Upper lobe of left lung (tissue), 6 donors: ENCODE data around the gene PPP1R3F. TPM values are rescaled to one million over a fixed set of nuclear protein-coding genes. Genes with fewer than 3 reads are reported as not detected.

ENCODE experiments used
- ATAC-seq, 2 donors: fragments of 200-7000 bp; cut with Tn5 transposase; one replicate each; pipeline ENCODE4 v1.9.1; 2022; ENCODE audit warnings: mild to moderate bottlenecking in 2 of 2, moderate library complexity in 2 of 2; ENCODE audit not compliant: low FRiP score in 2 of 2
- DNase-seq, 2 donors: peaks; one replicate each; pipeline ENCODE4 v3.0.0-alpha.2; 2019 to 2020
- H3K27ac ChIP-seq, 4 donors: fragments of 200-600 bp; sonication (generic); one replicate each; pipeline ENCODE4 v1.5.1; 2016 to 2019
- H3K27me3 ChIP-seq, 4 donors: fragments of 200-600 bp; sonication (generic); one replicate each; pipeline ENCODE4 v1.5.1; 2017 to 2019
- H3K36me3 ChIP-seq, 4 donors: fragments of 200-600 bp; sonication (generic); one replicate each; pipeline ENCODE4 v1.5.1; 2016 to 2019
- H3K4me1 ChIP-seq, 4 donors: fragments of 200-600 bp; sonication (generic); one replicate each; pipeline ENCODE4 v1.5.1; 2018 to 2019
- H3K4me3 ChIP-seq, 4 donors: fragments of 200-600 bp; sonication (generic); one replicate each; pipeline ENCODE4 v1.5.1; 2017 to 2019; ENCODE audit warnings: mild to moderate bottlenecking in 2 of 4, moderate library complexity in 1 of 4
- H3K9me3 ChIP-seq, 4 donors: fragments of 200-600 bp; sonication (generic); one replicate each; pipeline ENCODE4 v1.5.1; 2018 to 2019
- EP300 ChIP-seq, 4 donors: sonication (generic); formaldehyde crosslinking; IDR thresholded peaks; one replicate each; pipeline ENCODE4 v1.5.1; 2017; ENCODE audit warnings: antibody characterized with exemption in 4 of 4, control low read depth in 2 of 4
- POLR2A ChIP-seq, 4 donors: fragments of 450-650 bp; IDR thresholded peaks; one replicate each; pipeline ENCODE4 v1.5.1; 2016 to 2017; ENCODE audit warnings: antibody characterized with exemption in 4 of 4, mild to moderate bottlenecking in 2 of 4
- POLR2AphosphoS5 ChIP-seq, 2 donors: sonication (generic); formaldehyde crosslinking; IDR thresholded peaks; one replicate each; pipeline ENCODE4 v1.5.1; 2017; ENCODE audit warnings: antibody characterized with exemption in 2 of 2
- WGBS, 2 donors: methylation state at CpG; one replicate each; pipeline ENCODE4 v1.1.5; 2017 to 2018; 5-methylcytosine and 5-hydroxymethylcytosine counted together
- total RNA-seq, 6 donors: library from RNA; depleted of rRNA in 4 of 6; stranded (reverse); fragments of >200 nt in 4 of 6; gene quantifications; one replicate each; pipeline versions ENCODE4 v1.1.0 to v1.2.1, GENCODE V29; 2016 to 2021
- TF ChIP-seq, protein P1 (sequence below), 6 experiments: fragments of 450-650 bp in 4 of 6; fragments of 200-600 bp in 2 of 6; sonication (generic) in 2 of 6; IDR thresholded peaks; one replicate each; pipeline ENCODE4 v1.5.1; 2016 to 2019; ENCODE audit warnings: antibody characterized with exemption in 6 of 6
- donor health status: DM: no; HTN: no; CAD: no; lungs with moderate emphysema.
- donor health status: DM: no; HTN: yes; CAD: no; lungs with severe emphysema.

Gene PPP1R3F
- total RNA-seq, 6 donors from 2014 or later = 3.3 to 14.9 (median 7.1) TPM

DNA sequence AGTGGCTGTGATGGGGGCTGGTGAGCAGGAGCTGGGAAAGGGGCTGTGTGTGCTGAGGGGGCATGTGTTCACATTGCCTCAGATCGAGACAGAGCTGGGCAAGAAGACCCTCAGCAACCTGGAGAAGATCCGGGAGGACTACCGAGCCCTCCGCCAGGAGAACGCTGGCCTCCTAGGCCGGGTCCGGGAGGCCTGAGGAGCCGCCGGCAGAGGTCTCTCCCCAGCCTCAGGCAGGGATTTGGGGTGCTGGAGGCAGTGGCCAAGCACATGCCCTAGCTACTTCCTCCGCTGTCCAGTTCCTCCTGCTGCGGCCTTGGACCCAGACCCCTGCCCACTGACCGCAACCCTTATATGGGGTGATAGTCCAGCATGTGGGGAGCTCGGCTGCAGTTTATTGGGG lies 19.5 kb upstream of the PPP1R3F start:
- Histone ChIP-seq H3K36me3 (peaks cover 0 to 45% (median 16%) of the 10 kb centered on the region in 4 donors), H3K27me3 (no peaks in the 10 kb centered on the region), H3K4me1 (no peaks in the 10 kb centered on the region), H3K27ac (no peak overlapping the region), H3K9me3 (no peaks in the 10 kb centered on the region), H3K4me3 (no peak overlapping the region)
- no peak for ATAC-seq
- DNase-seq = no peak
- no peak for TF ChIP-seq EP300 (IDR thresholded peaks at IDR 0.05)
- TF ChIP-seq, protein P1, sequence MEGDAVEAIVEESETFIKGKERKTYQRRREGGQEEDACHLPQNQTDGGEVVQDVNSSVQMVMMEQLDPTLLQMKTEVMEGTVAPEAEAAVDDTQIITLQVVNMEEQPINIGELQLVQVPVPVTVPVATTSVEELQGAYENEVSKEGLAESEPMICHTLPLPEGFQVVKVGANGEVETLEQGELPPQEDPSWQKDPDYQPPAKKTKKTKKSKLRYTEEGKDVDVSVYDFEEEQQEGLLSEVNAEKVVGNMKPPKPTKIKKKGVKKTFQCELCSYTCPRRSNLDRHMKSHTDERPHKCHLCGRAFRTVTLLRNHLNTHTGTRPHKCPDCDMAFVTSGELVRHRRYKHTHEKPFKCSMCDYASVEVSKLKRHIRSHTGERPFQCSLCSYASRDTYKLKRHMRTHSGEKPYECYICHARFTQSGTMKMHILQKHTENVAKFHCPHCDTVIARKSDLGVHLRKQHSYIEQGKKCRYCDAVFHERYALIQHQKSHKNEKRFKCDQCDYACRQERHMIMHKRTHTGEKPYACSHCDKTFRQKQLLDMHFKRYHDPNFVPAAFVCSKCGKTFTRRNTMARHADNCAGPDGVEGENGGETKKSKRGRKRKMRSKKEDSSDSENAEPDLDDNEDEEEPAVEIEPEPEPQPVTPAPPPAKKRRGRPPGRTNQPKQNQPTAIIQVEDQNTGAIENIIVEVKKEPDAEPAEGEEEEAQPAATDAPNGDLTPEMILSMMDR (IDR thresholded peaks at IDR 0.05) = no peak
- no peak for TF ChIP-seq POLR2AphosphoS5 (IDR thresholded peaks at IDR 0.05)
- TF ChIP-seq POLR2A (IDR thresholded peaks at IDR 0.05) = no peak
- WGBS, 2 donors = 91 to 93% methylated on average over 4 to 13 of the region's 13 CpGs

DNA sequence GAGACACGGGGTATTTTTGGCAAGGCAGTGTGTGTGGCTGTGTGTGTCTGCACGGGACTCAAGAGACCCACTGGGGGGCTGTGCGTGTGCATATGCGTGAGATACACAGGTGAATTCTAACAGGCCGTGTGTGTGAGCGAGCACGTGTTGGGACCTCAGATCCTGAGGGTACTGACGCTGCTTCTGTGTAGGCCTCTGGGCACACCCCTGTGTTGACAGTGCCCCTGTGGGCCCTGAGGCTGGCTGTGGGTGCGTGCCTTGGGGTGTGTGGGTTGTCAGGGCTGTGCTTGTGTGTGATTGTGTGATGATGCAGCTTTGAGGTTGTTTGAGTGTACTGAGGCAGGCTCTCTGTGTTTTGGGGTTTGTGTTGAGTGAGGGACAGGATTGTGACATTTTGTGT lies 19.0 kb upstream of the PPP1R3F start:
- TF ChIP-seq POLR2A (IDR thresholded peaks at IDR 0.05) = no peak
- WGBS, 2 donors = 81 to 92% methylated on average over 8 to 9 of the region's 9 CpGs
- no peaks in the 10 kb centered on the region for H3K9me3 ChIP-seq
- H3K4me1 ChIP-seq = no peaks in the 10 kb centered on the region
- no peaks in the 10 kb centered on the region for H3K27me3 ChIP-seq
- ATAC-seq (no peak), DNase-seq (no peak)
- peaks cover 0 to 42% (median 14%) of the 10 kb centered on the region in 4 donors for H3K36me3 ChIP-seq
- no peak overlapping the region for H3K4me3 ChIP-seq
- no peak overlapping the region for H3K27ac ChIP-seq

DNA sequence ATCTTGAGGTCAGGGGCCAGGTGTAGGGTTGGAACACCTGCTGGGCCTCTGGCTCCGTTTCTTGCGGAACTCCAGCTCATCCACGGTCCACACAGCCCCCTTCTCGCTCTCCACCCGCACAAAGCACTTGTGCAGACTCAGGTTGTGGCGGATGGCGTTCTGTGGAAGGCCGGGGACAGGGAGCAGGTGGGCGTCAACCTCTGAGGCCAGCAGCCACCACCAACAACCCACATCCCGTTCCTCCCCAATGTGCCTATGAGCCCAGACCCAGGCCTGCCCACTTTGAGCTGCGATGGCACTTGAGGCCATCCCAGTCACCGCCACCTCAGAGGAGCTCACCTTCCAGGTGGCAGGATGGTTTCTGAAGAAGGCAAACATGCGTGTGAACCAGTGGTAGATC lies 18.3 kb upstream of the PPP1R3F start:
- H3K36me3 ChIP-seq = peaks cover 0 to 37% (median 13%) of the 10 kb centered on the region in 4 donors
- WGBS, 2 donors = 87% methylated on average over 13 of the region's 13 CpGs; no CpG with 5 or more reads in 1 of the 2 donors
- DNase-seq (no peak), ATAC-seq (no peak)
- H3K4me3 ChIP-seq = no peak overlapping the region
- no peak overlapping the region for H3K27ac ChIP-seq
- H3K27me3 ChIP-seq = no peaks in the 10 kb centered on the region
- TF ChIP-seq POLR2A (IDR thresholded peaks at IDR 0.05) (no peak), EP300 (IDR thresholded peaks at IDR 0.05) (no peak), POLR2AphosphoS5 (IDR thresholded peaks at IDR 0.05) (no peak)
- TF ChIP-seq, protein P1 (IDR thresholded peaks at IDR 0.05) = no peak
- no peaks in the 10 kb centered on the region for H3K4me1 ChIP-seq
- H3K9me3 ChIP-seq = no peaks in the 10 kb centered on the region

DNA sequence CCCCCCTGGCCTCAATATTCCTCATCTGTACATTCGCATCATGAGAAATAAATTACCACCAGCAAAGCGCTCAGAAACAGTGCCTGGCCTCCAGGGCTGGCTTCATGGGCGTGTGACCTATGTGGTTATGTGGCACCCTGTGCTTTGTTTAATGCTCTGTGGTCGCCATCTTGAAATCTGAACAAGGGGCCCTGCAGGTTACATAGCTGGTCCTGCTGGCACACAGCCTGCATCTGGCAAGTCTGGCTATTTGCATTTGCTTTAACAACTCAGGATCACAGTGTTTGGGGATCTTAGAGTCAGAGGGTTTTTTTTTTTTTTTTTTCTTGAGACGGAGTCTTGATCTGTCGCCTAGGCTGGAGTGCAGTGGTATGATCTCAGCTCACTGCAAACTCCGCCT lies 15.0 kb upstream of the PPP1R3F start:
- H3K4me1 ChIP-seq = no peaks in the 10 kb centered on the region
- WGBS, 2 donors = 18 to 85% methylated on average over 2 to 7 of the region's 7 CpGs
- H3K4me3 ChIP-seq = no peak overlapping the region
- DNase-seq (no peak), ATAC-seq (no peak)
- no peak overlapping the region for H3K27ac ChIP-seq
- H3K36me3 ChIP-seq = peaks cover 0 to 10% (median 1%) of the 10 kb centered on the region in 4 donors
- TF ChIP-seq, protein P1 (IDR thresholded peaks at IDR 0.05) = no peak
- no peak for TF ChIP-seq POLR2AphosphoS5 (IDR thresholded peaks at IDR 0.05)
- TF ChIP-seq POLR2A (IDR thresholded peaks at IDR 0.05) = no peak
- TF ChIP-seq EP300 (IDR thresholded peaks at IDR 0.05) = no peak
- H3K27me3 ChIP-seq = no peaks in the 10 kb centered on the region
- no peaks in the 10 kb centered on the region for H3K9me3 ChIP-seq

DNA sequence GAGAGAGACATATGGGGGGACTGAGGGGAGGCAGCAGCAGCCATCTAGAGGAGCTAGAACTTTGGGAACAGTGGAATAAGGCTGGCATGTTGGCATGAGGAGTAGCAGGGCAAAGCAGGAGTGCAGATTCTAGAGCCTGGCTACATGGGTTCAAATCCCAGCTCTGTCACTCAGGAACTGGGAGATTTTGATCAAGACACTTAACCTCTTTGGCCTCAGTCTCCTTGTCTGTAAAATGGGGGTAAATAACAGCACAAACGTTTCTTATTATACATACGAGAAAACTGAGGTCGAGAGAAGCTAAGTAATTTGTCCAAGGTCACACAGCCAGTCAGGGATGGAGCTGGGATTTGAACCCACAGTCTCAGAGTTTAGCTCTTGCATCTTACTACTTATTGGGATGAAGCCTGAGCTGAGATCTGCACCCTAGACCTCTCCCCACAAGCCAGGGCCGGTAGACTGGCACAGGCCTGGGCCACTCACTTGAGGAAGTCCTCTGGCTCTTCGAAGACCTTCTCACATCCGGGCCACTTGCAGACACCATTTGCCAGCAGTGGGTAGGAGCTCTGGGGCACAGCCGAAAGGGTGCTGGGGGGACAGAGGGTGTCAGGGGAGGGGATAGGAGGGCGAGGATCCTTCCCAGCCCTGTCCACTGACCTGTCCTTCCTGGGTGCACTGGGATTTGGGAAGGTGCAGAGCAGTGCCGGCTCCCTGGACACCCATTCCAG lies 13.2 kb upstream of the PPP1R3F start:
- WGBS, 2 donors = 74 to 80% methylated on average over 3 to 9 of the region's 9 CpGs
- H3K9me3 ChIP-seq = no peaks in the 10 kb centered on the region
- H3K4me3 ChIP-seq = no peak overlapping the region
- no peaks in the 10 kb centered on the region for H3K4me1 ChIP-seq
- H3K27me3 ChIP-seq = no peaks in the 10 kb centered on the region
- no peak for ATAC-seq
- no peak for DNase-seq
- no peaks in the 10 kb centered on the region for H3K36me3 ChIP-seq
- no peak overlapping the region for H3K27ac ChIP-seq
- TF ChIP-seq EP300 (IDR thresholded peaks at IDR 0.05) = no peak
- no peak for TF ChIP-seq POLR2A (IDR thresholded peaks at IDR 0.05)
- TF ChIP-seq, protein P1 (IDR thresholded peaks at IDR 0.05) = no peak
- TF ChIP-seq POLR2AphosphoS5 (IDR thresholded peaks at IDR 0.05) = no peak
